Testis (tissue), 2 donors: ENCODE measurements around the gene CPA1.

ENCODE experiments used
- CTCF ChIP-seq, 3 experiments: fragments of 450-650 bp in 2 of 3; fragments of 200-600 bp in 1 of 3; sonication (generic) in 1 of 3; IDR thresholded peaks; one replicate each; pipeline ENCODE4 v1.5.1; 2016 to 2019; ENCODE audit warnings: antibody characterized with exemption in 3 of 3, mild to moderate bottlenecking in 2 of 3, moderate library complexity in 1 of 3
- POLR2A ChIP-seq: fragments of 450-650 bp; IDR thresholded peaks from one replicate; pipeline ENCODE4 v1.6.1; 2017; ENCODE audit warnings: antibody characterized with exemption, mild to moderate bottlenecking, moderate library complexity

DNA sequence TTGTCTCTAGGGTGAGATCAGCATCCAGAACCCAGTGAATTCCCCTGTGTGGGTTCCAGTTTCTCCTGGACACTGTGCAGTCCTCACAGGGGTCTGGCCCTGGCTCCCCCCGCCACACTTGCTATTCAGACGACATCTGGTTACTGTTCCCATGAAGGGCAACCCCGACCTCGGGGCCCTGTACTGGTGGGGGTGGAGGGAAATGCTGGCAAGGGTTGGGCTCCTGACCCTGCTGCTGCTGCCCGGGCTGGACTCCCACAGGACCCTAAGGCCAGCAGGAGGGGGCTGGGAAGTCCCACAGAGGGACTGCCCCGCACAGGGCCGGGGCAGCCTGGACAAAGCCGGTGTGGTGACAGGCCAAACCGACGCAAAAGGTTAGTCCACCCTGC is 768 bp upstream of the CPA1 start:
- TF ChIP-seq CTCF (IDR thresholded peaks at IDR 0.05) = no peak
- TF ChIP-seq POLR2A = no peak
